Stimulated activated memory B cell treated with anti-CD40 and anti-IgM and Interleukin-4, amounts not matched to agents 10 μg/mL and 1 μg/mL and 100 μg/mL, for 72 hours (primary cell): ENCODE measurements around the gene SDK1.

Experiments used
- ATAC-seq: fragments of 150-1000 bp; cut with Tn5 transposase; 2 replicates; pipeline ENCODE4 v1.10.0; 2021
- H3K27ac Mint-ChIP-seq: one replicate; pipeline ENCODE4 v1.8.0; 2022; ENCODE audit warnings: mild to moderate bottlenecking, mixed read lengths
- H3K27me3 Mint-ChIP-seq: one replicate; pipeline ENCODE4 v1.8.0; 2022; ENCODE audit warnings: mixed read lengths
- H3K36me3 Mint-ChIP-seq: one replicate; pipeline ENCODE4 v1.8.0; 2022; ENCODE audit warnings: mixed read lengths
- H3K4me1 Mint-ChIP-seq: one replicate; pipeline ENCODE4 v1.8.0; 2022; ENCODE audit warnings: mixed read lengths
- H3K4me3 Mint-ChIP-seq: one replicate; pipeline ENCODE4 v1.8.0; 2022; ENCODE audit warnings: mild to moderate bottlenecking, moderate library complexity, mixed read lengths
- H3K9me3 Mint-ChIP-seq: one replicate; pipeline ENCODE4 v1.8.0; 2022; ENCODE audit warnings: mixed read lengths

Gene SDK1

DNA sequence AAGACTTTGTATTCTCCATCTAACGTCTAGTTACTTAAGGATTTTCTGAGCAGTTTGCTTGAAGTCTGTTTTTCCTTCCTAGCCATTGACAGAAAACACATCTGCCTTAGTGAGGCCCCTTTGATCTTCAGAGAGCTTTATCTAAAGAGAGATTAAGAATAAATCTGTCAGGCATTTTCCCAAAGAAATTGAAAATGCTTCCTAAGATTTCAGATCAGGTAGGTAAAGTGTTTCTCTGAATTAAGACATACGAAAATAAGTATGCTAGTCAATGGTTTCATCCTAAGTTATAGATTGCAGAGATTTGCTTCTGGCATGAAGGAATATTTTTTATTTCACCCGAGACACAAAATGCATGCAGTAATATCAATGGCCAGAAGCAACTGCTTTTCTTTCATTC is 168.6 kb downstream of the SDK1 start:
- Mint-ChIP-seq H3K27ac (no peak overlapping the region), H3K4me3 (no peak overlapping the region), H3K36me3 (no peaks in the 10 kb centered on the region), H3K4me1 (no peaks in the 10 kb centered on the region), H3K9me3 (peaks cover 3% of the 10 kb centered on the region), H3K27me3 (no peaks in the 10 kb centered on the region)
- no peak for ATAC-seq

DNA sequence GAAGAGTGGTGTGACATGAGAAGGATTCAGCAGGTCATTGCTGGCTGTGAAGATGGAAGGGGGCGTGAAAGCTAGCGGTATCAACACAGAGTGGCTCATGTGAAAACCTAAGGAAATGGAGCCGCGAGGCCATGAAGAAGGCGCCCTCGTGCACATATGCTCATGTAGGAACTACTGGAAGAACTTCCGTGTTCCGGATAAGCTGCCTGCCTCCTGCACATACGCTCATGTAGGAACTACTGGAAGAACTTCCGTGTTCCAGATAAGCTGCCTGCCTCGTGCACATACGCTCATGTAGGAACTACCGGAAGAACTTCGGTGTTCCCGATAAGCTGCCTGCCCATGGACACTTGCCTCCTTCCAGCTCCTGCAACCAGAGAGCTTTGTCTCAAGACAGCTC is 179.1 kb downstream of the SDK1 start:
- Mint-ChIP-seq H3K9me3 (no peaks in the 10 kb centered on the region), H3K4me1 (peaks cover 6% of the 10 kb centered on the region), H3K4me3 (no peak overlapping the region), H3K27ac (no peak overlapping the region), H3K36me3 (no peaks in the 10 kb centered on the region), H3K27me3 (no peaks in the 10 kb centered on the region)
- ATAC-seq = no peak

DNA sequence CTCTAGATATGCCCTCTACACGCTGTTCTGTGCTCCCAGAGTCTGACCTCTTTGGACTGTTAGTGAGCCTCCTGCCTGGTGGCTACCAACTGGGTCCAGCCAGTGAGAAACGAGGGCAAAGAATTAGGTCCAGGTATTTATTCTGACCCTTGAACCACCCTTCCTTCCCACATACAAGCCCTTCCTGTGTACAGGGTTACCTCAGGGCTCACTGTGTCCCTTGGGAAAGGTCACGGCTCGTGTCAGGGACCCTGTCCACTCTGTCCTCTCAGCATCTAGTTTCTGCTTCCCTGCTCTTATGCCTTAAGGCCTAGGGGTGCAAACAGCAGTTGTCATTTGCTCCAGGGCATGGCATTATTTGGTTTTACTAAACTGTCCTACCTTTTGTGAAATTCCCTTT is 180.4 kb downstream of the SDK1 start:
- peaks cover 6% of the 10 kb centered on the region for H3K4me1 Mint-ChIP-seq
- H3K27ac Mint-ChIP-seq = no peak overlapping the region
- H3K4me3 Mint-ChIP-seq = no peak overlapping the region
- no peaks in the 10 kb centered on the region for H3K9me3 Mint-ChIP-seq
- no peaks in the 10 kb centered on the region for H3K36me3 Mint-ChIP-seq
- no peak for ATAC-seq
- no peaks in the 10 kb centered on the region for H3K27me3 Mint-ChIP-seq

DNA sequence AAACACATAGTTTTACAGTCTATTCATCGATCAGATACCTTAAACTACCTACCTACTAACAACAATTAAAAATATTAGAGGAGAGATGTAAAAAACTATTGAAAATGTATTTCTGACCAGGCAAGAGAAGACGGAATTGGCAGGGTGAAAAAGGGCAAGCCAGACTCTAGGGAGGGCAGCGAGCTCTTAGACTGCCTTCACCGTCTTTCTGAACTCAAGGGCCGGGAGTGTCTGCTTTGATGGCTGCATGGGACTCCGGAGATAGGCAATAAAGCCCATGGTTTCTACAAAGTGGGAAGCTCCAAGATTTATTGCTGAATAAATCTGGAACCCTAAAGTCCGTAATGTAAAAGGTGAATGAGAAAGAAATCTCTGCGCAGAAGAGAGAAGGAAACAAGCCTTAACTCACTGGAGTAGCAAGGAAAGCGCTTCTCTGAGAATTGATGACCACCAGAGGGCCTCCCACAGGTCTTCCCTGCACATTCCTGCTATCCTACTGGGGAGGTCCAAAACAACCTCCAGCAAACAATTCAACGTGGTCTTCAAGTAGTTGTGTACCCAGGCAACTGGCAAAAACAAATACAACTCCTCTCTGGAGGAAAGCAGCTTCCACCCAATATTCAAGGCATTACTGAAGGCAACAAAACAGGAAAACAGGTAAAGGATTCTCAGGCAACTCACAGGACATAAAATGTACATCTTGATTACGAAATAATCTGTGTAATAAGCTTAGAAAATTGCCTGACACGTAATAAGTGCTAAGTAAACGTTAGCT is 181.3 kb downstream of the SDK1 start:
- Mint-ChIP-seq H3K27ac (no peak overlapping the region), H3K4me1 (peaks cover 6% of the 10 kb centered on the region), H3K36me3 (no peaks in the 10 kb centered on the region), H3K9me3 (no peaks in the 10 kb centered on the region), H3K4me3 (no peak overlapping the region), H3K27me3 (no peaks in the 10 kb centered on the region)
- no peak for ATAC-seq

DNA sequence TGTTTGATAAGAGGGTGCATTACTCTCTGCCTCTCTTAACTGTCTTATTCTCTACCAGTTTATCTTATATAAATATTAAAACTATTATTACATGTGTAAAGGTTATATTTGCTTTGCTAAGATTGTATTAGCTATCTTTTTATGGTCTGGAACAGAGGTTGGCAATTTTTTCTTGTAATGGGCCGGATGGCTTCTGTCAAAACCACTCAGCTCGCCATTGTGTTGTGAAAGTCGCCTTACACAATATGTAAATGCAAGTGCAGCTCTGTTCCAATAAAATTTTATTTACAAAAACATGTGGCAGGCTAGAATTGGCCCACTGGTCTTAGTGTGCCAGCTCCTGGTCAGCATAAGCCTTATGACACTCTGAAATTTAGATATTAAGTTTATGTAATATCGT is 185.8 kb downstream of the SDK1 start:
- Mint-ChIP-seq H3K27ac (no peak overlapping the region), H3K36me3 (no peaks in the 10 kb centered on the region), H3K9me3 (no peaks in the 10 kb centered on the region), H3K27me3 (peaks cover 15% of the 10 kb centered on the region), H3K4me1 (peaks cover 6% of the 10 kb centered on the region), H3K4me3 (no peak overlapping the region)
- ATAC-seq = no peak

DNA sequence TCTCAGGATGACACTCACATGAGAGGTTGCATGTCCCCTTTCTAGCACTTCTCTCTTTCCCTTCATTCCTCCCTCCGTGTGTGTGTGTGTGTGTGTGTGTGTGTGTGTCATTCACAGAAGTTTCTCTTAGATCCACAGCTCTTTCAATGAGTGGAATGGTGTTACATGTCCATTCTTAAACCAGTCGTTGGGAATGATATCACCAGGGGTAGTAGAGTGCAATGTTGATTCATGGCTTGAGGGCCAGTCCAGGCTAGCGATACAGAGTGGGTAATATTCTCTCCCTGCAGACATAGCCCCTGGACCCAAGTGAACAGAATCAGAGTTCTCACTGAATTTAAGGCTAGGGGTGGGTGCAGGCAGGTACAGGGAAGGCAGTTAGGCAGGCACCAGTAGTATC is 187.8 kb downstream of the SDK1 start:
- no peaks in the 10 kb centered on the region for H3K9me3 Mint-ChIP-seq
- no peaks in the 10 kb centered on the region for H3K4me1 Mint-ChIP-seq
- H3K36me3 Mint-ChIP-seq = no peaks in the 10 kb centered on the region
- no peak overlapping the region for H3K27ac Mint-ChIP-seq
- ATAC-seq = no peak
- H3K4me3 Mint-ChIP-seq = no peak overlapping the region
- H3K27me3 Mint-ChIP-seq = peaks cover 15% of the 10 kb centered on the region

DNA sequence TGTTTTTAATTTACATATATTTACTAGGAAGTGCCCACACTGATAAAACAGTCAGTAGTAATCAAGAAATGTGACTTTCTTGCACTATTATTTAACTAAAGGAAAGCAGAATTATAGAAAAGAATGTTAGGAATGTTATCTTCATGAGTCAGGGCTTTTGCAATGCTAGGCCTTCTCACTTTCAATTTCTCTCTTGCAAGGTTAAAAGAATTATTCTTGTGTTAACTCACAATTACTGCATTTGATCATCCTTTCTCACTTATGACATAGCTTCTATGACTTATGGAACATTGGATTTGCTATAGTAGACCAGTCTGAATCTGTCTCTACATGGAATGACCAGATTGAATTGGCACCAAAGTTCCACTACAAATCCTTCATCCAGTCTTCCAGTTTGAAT is 192.4 kb downstream of the SDK1 start:
- Mint-ChIP-seq H3K4me3 (no peak overlapping the region), H3K9me3 (no peaks in the 10 kb centered on the region), H3K27me3 (peaks cover 7% of the 10 kb centered on the region), H3K27ac (no peak overlapping the region), H3K4me1 (no peaks in the 10 kb centered on the region), H3K36me3 (no peaks in the 10 kb centered on the region)
- ATAC-seq = no peak

DNA sequence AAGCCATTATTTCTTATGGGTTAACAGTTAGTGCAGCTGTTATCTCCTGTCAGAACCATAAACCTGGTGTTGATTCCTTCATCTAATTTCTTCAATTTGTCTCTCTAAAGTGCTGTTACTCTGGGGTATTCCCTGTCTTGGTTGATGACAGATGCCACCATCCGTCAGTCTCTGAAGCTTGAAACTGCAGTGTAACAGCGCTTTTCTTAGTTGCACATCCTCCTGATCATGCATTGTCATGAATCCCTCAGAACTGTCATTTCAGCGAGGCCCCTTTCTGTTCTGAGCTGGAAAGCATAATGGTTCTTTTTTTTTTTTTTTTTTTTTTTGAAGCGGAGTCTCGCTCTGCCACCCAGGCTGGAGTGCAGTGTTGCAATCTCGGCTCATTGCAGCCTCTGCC is 193.9 kb downstream of the SDK1 start:
- no peak for ATAC-seq
- peaks cover 8% of the 10 kb centered on the region for H3K9me3 Mint-ChIP-seq
- no peaks in the 10 kb centered on the region for H3K4me1 Mint-ChIP-seq
- no peak overlapping the region for H3K4me3 Mint-ChIP-seq
- H3K27me3 Mint-ChIP-seq = no peaks in the 10 kb centered on the region
- no peaks in the 10 kb centered on the region for H3K36me3 Mint-ChIP-seq
- H3K27ac Mint-ChIP-seq = no peak overlapping the region

DNA sequence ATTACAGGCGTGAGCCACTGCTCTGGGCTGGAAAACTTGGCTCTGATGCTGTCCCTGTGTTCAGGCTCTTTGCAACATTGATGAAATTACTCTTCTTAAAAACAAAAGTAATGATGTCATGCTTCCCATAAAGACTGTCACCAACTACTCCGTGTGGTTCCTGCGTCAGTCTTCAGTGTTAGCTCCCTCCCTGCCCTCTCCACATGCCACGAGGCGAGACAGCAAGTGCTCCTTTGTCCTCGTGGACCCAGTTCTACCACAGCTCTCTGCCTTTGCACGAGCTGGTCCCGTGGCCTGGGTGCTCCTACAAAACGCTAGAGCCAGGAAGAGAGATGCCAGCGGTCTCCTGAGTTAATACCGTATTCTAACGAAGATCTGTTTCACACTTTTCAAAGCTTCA is 194.5 kb downstream of the SDK1 start:
- Mint-ChIP-seq H3K27me3 (no peaks in the 10 kb centered on the region), H3K4me3 (no peak overlapping the region), H3K4me1 (no peaks in the 10 kb centered on the region), H3K36me3 (no peaks in the 10 kb centered on the region), H3K9me3 (peaks cover 11% of the 10 kb centered on the region), H3K27ac (no peak overlapping the region)
- ATAC-seq = no peak

DNA sequence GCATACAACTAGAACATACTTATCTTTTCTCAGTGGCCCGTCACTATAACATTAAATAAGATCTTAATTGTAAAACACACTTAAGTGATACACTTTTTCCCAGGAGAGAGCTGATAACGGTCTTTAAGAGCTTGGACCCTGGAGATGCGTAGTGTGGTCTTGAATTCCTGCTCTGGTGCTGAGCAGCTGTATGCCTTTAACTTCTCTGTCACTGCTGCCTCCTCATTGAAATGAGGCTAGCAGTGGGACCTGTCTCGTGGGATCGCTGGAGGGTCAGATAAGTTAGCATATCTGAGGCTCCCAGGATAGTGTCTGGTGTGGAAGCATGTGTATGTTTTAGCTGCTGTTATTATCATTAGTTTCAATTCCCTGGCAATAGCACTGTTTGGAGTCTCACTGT is 194.9 kb downstream of the SDK1 start:
- no peak overlapping the region for H3K27ac Mint-ChIP-seq
- H3K4me3 Mint-ChIP-seq = no peak overlapping the region
- no peak for ATAC-seq
- H3K36me3 Mint-ChIP-seq = no peaks in the 10 kb centered on the region
- H3K9me3 Mint-ChIP-seq = peaks cover 11% of the 10 kb centered on the region
- no peaks in the 10 kb centered on the region for H3K27me3 Mint-ChIP-seq
- no peaks in the 10 kb centered on the region for H3K4me1 Mint-ChIP-seq

DNA sequence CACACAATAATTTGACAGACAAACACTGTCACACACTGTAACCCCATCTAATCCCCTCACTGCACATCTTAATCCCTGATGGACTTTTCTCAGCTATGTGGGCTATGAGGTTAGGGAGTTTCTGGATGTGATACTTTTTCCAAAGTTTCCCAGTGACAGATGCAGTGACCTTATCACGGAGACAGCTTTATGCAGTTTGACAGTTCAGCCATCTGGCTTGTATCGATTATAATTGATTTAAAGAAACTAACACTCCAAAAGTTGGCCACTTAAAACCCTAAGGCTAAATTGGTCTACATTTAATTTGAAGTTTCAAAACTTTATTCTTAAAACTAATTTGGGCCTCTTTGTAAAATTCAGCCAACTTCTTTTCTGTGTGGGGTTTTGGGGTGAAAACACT is 196.7 kb downstream of the SDK1 start:
- H3K36me3 Mint-ChIP-seq = no peaks in the 10 kb centered on the region
- no peaks in the 10 kb centered on the region for H3K4me1 Mint-ChIP-seq
- peaks cover 11% of the 10 kb centered on the region for H3K9me3 Mint-ChIP-seq
- H3K27me3 Mint-ChIP-seq = no peaks in the 10 kb centered on the region
- no peak overlapping the region for H3K4me3 Mint-ChIP-seq
- H3K27ac Mint-ChIP-seq = no peak overlapping the region
- no peak for ATAC-seq

DNA sequence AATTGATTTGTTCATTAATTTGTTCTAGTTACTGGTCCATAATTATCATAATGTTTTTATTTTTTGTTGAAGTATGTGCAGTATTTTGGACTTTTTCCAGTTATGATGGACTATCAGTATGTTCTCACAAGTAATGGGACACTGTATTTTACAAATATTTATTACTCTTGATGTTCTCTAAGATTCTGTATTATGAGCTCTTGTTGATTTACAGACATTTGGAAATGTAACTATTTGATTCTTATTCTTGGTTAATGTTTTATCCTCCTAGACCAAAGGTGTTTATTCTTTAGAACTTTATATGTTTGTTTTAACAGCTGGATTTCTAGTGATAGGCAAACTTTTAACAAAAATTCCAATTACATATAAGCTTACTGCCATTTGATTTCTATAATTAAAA is 200.6 kb downstream of the SDK1 start:
- Mint-ChIP-seq H3K4me3 (no peak overlapping the region), H3K27ac (no peak overlapping the region), H3K4me1 (no peaks in the 10 kb centered on the region), H3K36me3 (peaks cover 8% of the 10 kb centered on the region), H3K27me3 (no peaks in the 10 kb centered on the region), H3K9me3 (peaks cover 19% of the 10 kb centered on the region)
- no peak for ATAC-seq

DNA sequence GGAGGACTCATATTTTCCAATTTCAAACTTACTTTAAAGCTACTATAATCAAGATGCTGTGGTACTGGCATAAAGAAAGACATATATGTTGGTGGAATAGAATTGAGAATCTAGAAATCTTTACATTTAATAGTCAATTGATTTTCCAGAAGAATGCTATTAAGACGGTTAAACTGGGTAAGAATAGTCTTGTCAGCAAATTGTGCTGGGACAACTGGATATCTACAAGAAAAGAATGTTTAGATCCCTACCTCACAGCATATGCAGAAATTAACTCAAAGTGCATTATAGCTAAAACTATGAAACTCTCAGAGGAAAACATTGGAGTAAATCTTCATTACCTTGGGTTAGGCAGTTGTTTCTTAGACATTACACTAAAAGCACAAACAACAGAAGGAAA is 203.3 kb downstream of the SDK1 start:
- peaks cover 13% of the 10 kb centered on the region for H3K36me3 Mint-ChIP-seq
- ATAC-seq = no peak
- no peaks in the 10 kb centered on the region for H3K27me3 Mint-ChIP-seq
- no peaks in the 10 kb centered on the region for H3K4me1 Mint-ChIP-seq
- no peak overlapping the region for H3K27ac Mint-ChIP-seq
- H3K4me3 Mint-ChIP-seq = no peak overlapping the region
- peaks cover 22% of the 10 kb centered on the region for H3K9me3 Mint-ChIP-seq

DNA sequence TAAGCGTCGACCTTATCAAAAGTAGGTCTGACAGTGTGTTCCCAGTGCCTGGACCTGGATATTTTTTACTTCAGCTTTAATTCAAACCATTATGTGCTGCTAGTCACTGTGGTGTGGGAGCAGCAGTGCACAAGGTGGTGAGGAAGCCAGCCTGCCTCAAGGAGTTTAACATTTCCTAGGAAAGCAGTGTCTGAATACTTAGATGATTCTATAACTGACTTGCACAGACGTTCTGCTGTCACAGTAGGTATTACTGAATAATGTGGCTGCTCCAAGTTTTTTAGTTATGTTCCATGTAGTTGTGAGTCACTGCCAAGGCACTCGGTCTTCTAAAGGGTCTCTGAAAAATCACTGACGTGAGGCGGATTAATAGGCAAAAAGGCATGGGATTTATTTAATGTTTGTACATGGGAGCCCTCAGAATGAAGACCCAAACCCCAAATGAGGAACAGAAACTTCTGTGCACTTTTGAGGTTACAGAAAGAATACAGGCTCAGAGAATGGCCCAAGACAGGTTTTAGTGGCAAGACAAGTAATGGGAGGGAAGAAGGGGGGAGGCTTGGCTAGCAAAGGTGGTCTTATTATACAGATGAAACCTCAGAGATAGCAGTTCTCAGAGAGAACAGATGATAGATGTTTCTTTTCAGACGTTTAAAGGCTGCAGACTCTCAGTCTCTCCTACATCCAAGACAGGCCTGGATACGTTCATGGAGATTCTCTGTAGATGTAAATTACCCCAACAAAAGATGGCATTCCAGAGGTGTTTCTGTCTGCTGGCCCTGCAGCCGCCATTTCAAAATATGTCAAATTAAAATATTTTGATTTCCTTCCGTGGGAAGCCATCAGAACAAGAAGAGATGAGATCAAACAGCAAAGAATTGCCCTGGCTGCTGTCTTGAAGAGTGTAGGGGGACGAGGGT is 209.3 kb downstream of the SDK1 start:
- H3K9me3 Mint-ChIP-seq = peaks cover 14% of the 10 kb centered on the region
- peaks cover 13% of the 10 kb centered on the region for H3K36me3 Mint-ChIP-seq
- H3K27me3 Mint-ChIP-seq = no peaks in the 10 kb centered on the region
- ATAC-seq = peak; percentile 83
- no peak overlapping the region for H3K4me3 Mint-ChIP-seq
- peaks cover 13% of the 10 kb centered on the region for H3K4me1 Mint-ChIP-seq
- no peak overlapping the region for H3K27ac Mint-ChIP-seq

DNA sequence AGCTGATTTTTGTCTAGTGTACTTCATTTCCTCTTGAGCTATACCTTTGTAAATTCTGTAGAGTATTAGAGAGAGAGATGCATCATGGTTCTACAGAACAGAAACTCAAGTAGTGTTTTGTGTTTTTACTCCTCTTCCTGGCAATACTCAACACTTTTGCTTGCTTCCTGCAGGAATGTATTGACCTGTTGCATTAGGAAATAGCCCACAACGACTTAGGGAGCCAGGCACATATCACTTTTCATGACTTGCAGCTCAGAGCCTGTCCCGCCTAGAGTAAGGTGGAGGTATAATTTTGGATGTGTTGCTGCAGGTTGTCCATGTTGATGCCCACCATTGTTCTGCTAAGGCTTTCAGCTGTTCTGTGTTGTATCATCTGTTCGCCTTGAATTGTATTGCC is 216.3 kb downstream of the SDK1 start:
- Mint-ChIP-seq H3K36me3 (no peaks in the 10 kb centered on the region), H3K9me3 (no peaks in the 10 kb centered on the region), H3K27me3 (peaks cover 9% of the 10 kb centered on the region), H3K27ac (no peak overlapping the region), H3K4me1 (peaks cover 6% of the 10 kb centered on the region), H3K4me3 (no peak overlapping the region)
- ATAC-seq = no peak

DNA sequence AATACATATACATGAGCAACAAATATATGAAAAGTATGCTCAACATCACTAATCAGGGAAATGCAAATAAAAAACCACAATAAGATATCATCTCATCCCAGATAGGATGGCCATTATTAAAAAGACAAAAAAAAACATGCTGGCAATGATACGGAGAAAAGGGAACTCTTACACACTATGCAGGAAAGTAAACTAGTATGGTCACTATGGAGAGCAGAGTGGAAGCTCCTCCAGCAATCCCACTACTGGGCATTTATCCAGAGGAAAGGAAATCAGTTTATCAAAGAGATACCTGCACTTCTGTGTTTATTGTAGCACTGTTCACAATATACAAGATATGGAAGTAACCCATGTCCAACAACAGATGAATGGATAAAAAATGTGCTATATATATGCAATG is 217.5 kb downstream of the SDK1 start:
- no peak for ATAC-seq
- Mint-ChIP-seq H3K36me3 (no peaks in the 10 kb centered on the region), H3K27me3 (peaks cover 9% of the 10 kb centered on the region), H3K9me3 (no peaks in the 10 kb centered on the region), H3K27ac (no peak overlapping the region), H3K4me1 (peaks cover 6% of the 10 kb centered on the region), H3K4me3 (no peak overlapping the region)
